Posterior cingulate gyrus (tissue), 11 donors: ENCODE measurements around the gene CACNA2D2.

Experiments used
- DNase-seq, 10 donors: peaks; one replicate each; pipeline versions ENCODE4 v3.0.0 to v3.0.0-alpha.2; 2020 to 2021; ENCODE audit warnings: mixed read lengths in 3 of 10
- intact Hi-C: fragments of 100-400 bp; cut with DNase I; formaldehyde crosslinking; loops from one replicate; pipeline ENCODE4 v1.15.1; 2023

The CACNA2D2 gene

DNA sequence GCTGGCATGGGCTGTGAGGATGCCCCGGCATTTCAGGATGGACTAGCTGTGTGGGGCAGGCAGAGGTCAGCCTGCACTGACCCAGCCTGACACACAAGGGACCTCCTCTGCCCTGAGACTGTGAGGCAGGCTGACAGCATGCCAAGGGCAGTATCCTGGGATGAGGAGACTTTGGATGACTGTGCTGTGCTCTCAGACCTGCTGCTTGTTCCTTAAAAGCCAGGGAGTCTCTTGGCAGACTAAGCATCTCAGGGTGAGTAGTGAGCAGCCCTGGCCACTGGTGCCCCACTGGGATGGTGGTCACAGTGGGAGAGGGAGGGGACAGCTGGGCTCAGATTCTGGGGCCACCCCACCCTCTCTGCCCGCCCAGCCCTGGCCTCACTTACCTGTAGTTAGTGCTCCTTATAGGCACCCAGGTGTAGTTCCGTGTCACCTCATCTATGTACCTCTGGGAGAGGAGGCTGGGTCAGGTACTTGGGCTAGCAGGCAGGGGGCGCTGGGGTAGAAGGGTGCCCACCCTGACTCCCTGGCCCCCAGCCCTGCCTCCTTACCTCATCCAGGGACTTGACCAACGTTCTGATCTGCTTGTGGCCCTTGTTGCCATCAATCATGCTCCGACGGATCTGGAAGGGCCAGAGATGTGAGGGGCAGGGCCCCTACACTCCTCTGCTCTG lies 128.0 kb downstream of the CACNA2D2 start:
- DNase-seq = no peak
- intact Hi-C loops = no loop called here

DNA sequence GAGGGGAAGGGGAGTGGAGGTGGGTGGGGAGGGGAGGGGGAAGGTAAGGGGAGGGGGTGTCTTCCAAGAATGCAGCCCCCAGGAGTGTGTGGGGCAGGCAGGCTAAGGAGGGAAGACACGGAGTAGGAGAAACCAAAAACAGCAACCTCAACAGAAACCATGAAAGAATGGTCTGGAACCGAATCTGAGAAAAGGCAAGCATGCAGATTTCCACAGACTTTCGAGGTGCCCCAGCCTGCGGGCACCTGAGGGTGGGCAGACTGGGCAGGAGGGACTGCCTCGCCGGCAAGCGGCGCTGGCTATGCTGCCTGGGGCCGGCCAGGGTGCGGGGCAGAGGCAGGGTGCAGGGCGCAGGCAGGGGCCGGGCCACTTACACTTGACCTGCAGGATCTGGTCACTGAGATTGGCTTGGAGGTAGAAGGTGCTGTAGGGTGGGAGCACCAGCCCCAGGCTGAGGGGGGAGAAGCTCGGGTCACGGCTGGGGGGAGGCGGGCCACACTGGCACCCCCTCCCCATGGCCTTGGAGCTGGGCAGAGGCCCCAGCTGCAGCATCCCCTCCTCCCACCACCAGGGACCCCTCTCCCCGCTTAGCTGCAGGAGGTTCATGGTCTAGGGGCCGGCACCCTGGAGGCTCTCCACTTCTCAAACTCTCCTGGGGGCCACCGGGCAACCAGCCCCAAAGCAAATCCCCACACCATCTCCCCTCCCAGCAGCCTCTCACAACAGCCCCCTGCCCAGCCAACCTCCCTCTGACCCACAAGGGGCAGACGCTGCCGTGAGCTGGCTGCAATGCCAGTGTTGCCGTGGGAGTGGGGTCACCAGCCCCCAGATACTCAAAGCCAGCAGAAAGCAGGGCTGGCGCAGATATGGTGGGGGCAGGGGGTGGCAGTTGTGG lies 128.8 kb downstream of the CACNA2D2 start:
- intact Hi-C loops = loop anchor here (5.0 kb wide), 1 partner anchor 178 kb away; no protein-coding TSS in a partner anchor
- no peak for DNase-seq

DNA sequence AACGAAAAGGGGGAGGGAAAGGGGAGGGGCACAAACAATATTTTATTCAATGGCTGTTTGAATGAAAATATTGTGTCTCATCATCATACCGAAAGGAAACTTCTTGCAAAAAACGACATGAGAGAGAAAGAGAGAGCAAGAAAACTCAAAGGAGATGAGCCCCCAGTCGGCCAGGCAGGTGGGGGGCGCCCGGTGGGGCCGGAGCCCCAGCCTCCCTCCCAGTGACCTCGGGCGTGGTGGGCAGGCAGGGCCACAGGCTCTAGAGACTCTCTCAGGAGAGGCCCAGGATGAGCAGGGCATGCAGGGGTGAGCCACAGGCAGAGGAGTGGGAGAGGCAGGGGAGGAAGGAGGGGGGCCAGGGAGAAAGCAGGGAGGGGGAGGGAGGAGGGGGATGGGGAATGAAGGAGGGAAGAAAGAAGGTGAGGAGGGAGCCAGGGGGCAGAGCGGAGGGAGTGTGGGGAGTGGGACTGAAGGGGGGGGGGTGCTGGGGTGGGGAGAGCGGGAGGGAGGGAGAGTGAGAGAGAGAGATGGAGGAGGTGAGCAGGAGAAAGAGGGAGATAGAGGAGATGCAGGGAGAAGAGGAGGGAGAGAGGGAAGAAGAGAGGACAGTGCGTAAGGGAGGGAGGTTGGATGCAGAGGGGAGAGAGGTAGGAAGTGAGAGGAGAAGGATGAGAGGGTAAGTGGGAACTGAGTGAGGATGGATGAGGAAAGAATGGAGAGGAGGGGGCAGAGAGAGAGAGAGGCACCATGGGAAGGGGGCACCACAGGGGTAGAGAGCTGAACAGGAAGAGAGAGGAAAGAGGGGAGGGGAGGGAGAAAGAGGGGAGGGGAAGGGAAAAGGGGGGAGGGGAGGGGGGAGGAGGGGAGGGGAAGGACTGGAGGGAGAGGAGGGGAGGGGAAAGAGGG lies 130.0 kb downstream of the CACNA2D2 start:
- no peak for DNase-seq
- intact Hi-C loops = loop anchor here (5.0 kb wide), 1 partner anchor 179 kb away; no protein-coding TSS in a partner anchor

DNA sequence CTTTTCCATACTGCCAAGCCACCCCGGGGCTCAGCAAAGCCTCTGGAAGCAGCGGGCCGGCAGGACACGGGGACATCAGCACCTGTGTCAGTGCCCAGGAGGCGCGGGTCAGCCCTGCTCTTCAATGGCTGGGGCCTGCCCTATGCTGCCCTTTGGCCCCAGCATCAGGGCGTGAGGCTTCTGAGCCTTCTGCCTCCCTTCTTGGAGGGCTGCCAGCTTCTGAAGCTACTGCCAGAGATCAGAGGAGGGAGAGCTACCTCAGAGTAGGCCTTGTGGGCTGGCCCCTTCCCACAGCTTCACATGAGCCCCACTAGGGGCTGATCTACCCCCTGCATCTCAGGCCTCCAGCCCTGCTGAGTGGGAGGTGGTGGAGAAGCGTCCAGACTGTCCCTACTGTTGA lies 131.1 kb downstream of the CACNA2D2 start:
- intact Hi-C loops = loop anchor here (5.0 kb wide), 1 partner anchor 180 kb away; no protein-coding TSS in a partner anchor
- no peak for DNase-seq

DNA sequence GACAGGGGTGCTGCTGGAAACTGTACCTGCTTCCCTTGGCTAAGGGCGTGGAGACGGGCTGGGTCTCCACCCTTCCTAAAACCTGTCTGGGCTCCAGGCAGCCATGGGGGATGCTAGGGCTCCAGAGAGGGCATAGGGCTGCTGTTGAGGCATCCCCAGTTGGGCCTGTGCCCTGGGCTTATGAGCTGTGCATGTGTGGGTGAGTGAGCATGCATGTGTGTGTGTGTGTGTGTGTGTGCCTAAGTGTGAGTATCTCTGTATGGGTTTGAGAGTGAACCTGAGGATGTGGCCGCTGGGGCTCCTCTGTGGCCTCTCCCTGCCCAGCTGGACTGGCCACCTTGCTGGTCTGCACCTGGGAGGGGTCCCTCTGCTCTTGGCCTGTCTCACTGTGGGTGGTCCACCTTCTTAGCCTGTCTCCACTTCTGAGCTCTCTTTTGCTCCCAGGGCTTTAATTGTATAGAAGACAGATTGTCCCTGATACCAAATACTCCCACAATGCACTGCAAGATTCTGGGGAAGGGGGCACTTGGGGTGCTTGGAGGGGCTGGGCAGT lies 132.2 kb downstream of the CACNA2D2 start:
- intact Hi-C loops = loop anchor here (5.0 kb wide), 1 partner anchor 181 kb away; no protein-coding TSS in a partner anchor
- DNase-seq = peak in 1 of 10 donors; percentile 53

DNA sequence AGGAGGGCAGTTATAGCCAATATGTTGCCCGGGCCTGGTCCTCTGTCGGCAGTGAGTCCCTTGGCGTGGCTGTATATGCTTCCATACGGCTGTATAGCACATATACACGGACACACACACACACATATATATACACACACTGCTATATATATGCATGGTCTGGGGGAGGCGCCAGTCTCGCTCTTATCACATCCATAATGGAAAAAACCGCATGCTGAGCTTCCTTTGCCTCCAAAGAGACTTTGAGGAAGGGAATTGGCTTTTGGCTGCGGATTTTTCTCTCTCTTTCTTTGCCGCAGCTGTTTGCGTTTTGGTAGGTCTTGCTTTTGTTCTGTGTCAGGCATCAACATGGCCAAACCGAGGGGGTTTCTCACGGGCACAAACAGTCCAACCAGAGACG lies 132.8 kb downstream of the CACNA2D2 start:
- DNase-seq = peak in 5 of 10 donors; percentile 45 to 89 (median 81)
- intact Hi-C loops = loop anchor here (5.0 kb wide), 1 partner anchor 182 kb away; no protein-coding TSS in a partner anchor

DNA sequence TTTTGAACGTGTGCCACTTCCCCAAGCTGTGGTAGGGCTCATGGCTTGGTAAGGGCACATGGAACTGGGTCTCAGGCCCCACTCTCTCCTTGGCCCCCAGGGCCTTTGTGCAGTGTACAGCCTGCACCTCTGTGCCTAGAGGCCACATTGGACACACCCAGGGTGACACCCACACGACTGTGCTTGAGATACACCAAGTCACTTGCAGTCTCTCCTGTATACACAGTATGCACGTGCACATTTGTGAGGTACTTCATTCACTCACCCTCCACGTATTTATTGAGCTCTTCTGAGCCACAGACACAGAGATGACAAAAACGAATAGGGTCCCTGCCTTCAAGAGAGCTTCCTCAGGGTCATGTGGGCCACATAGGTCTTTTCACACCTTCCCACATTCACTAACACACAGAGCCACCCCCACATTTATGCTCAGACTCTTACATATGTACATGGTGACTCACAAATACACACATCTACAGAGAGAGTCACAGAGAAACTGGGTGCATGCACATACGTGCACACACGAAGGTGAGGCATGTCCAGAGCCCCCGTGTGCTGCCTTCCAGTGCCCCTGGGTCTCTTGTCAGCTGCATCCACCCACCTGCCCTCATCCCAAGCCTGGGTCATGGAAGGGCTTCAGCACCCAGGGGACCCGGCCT lies 134.3 kb downstream of the CACNA2D2 start:
- intact Hi-C loops = no loop called here
- DNase-seq = no peak

DNA sequence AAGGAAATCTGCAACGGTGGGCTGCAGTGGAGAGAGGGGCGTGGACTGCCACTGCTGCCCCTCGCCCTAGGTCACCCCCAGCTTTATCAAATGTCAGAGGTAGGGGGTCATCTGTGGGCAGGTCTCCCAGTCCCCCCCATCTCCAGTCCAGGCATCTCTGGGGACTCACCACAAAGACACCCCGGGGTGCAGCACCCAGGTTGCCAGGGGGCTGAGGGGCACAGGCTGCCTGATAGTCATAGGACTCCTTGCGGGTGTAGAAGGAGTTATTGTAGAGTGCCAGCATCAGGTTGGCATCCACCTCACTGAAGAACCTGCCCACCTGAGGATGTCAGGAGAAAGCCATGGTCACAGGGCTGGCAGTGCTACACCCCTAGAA lies 137.6 kb downstream of the CACNA2D2 start:
- intact Hi-C loops = no loop called here
- peak in 1 of 10 donors; percentile 74 for DNase-seq

DNA sequence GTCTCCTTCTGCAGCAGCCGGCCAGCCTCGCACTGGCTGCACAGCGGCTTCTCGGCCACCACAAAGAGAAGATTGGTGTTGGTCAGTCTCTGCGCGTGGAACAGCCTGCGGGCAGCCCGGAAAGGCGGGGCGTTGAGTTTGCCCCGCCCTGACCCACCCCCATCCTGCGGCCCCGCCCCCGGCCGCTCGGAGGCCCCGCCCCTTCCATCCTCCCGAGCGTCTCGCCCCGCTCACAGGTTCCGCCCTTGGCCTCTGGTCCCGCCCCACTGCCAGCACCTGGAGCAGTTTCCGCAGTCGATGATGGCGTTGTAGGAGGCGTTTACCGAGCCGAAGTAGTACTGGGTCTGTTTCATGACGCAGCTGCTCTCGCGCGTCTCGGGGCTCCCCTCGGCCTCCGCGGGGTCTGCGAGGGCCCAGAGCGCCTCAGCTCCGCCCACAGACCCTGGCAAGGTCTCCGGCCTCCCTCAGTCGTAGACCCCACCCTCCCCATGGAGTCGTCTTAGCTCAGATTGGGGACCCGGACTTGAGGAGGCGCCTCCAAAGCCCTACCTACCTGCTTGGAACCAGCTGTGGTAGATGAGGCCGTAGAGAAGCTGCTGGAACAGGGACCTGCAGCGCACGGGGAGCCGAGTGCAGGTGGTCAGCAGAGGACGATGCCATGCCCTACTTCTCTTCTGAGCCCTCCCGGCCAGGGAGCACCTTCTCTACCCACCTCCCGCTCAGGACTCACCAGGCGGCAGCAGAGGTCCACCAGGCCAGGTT lies 138.2 kb downstream of the CACNA2D2 start:
- DNase-seq = peak; percentile 54 to 96 (median 72)
- intact Hi-C loops = no loop called here

DNA sequence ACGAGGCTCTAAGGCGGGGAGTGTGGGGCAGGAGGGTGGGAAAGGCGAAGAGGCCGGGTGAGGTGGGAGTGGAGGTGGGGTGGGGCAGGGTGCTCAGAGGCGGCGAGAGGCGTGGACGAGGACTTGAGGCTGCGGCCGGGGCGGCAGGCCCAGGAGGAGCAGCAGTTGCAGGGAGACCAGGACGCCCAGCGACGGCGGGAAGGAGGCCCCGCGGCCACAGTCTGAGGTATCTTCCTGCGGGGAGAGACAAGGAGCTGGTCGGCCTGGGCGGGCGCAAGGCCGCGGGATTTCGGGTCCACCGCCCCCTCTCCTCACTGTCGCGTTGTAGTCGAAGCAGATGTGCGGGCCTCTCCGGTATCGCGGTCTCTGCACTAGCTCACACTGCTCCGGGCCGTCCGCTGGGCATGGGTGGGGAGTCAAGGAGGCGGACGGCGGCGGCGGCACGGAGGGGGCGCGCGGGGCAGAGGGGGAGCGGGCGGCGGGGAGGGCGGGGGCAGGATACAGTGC lies 138.8 kb downstream of the CACNA2D2 start:
- intact Hi-C loops = no loop called here
- DNase-seq = peak in 1 of 10 donors; percentile 88

DNA sequence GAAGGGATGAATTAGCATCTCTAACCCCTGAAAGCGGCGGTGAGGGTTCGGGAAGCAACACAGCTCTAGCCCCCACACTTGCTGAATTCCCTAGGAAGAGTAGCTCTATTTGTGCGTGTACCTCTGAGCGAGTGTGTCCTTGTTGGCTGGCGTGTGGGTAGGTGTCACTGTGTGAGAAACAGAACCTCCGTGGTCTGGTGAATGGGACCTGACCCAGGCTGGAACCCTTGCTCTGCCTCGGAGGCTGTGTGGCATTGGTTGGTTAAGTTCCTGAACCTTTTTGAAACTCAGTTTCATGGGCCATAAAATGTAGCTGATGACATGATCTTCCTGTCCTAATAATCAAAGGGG lies 143.7 kb downstream of the CACNA2D2 start:
- intact Hi-C loops = loop anchor here (1.0 kb wide), 1 partner anchor 8 kb away; no protein-coding TSS in a partner anchor
- DNase-seq = no peak

DNA sequence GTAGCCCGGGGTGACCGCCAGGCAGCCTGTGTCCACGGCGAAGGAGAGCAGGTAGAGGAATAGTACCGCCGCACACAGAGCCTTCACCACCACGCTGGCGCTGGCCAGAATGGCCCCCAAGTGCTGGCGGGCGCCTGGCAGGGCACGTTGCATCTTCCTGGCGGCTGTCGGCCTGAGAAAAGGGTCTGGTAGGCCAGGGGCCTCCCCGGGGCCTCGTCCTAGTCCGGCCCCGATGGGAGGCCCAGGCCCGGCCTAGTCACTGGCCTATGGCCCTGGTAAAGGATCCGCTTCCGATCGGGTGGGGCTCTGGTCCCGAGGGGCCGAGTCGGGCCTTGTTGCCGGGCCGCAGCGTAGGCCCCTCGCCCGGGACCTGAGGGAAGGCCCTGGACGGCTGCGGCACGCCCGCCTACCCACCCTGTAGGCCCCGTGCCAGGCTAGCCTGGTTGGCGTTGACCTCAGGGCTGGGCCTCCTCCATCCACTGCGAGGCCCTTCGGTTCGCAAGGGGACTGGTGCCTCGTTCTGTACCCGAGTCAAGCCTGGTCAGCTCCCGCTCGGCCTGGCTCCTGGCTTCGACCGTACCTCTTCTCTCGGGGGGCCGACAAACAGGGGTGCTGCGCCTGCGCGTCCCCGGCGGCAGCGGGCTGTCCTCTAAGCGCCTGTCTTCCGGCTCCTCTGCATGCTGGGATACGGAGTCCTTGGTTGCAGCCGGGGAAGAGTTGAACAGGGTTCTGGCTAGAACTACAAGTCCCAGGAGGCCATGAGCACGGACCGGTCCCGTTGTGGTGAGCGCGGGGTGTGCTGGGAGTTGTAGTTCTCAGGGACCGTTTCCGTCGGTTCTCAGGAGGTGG lies 144.3 kb downstream of the CACNA2D2 start, which contains the start of gene TMEM115:
TSS of gene TMEM115 (minus strand) at position 611 of the 849 bp plus-strand sequence. CDS start at position 153, 458 bp downstream.
- peak; percentile 98 to 100 (median 99) for DNase-seq
- intact Hi-C loops = loop anchor here (1.0 kb wide), 1 partner anchor 8 kb away; no protein-coding TSS in a partner anchor

DNA sequence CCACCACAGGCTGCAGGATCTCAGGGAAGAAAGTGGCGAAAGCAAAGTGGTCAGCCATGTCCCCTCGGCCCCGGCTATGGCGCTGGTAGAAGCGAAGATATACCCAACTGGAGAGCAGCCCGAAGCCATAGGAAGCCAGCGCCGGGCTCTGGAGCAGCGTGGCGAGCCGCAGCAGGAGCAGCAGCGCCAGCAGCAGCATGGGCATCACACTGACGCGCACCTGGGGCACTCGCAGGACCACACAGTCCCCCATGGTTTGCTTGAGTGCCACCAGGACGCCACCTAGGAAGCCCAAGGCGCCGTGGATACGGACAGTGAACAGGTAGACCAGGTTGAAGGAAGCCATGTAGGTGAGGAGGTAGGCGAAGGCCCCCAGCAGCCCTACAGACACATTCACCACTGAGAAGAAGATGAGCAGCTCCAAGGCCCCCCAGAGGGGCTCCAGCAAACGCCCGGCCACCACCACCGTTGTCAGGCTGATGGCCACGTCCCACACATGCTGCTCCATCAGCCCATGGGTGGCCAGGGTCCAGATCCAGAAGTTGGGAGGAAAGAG lies 145.0 kb downstream of the CACNA2D2 start:
- DNase-seq = no peak
- intact Hi-C loops = no loop called here

DNA sequence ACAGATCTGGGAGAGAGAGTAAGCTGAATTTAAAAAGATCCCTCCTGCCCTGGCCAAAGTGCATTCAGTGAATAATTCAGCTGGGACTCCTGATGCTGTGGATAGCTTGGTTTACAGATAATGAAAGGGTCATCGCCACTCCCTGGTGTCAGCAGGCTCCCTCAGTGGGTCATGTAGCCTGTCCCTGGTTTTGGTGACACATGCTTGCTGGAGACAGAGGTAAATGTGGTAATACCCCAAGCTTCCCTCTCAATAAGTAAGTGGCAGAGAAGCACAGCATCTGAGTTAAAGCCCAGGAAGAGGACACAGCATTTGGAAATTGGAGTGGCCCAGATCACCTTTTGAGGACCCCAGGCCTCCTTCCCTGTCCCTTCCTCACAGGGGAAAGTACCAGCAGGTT lies 146.0 kb downstream of the CACNA2D2 start:
- DNase-seq = no peak
- intact Hi-C loops = no loop called here

DNA sequence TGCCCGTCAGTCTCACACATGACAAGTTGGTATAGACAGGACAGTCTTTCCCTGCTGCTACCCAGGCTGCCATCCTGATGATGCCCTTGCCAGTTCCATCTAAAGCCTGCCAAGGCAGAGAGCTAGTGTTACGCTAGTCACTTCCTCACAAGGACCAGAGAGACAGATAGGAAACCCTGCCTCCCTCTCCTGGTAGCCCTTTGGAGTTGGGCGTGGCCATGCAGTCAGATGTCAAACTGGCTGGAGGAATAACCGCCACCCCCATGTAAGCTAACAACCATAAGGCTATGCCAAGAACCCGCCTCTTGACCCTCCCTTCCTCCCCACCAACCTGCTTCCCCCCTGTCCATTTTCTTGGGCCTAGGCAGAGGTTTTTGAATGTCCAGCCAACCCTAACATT lies 146.9 kb downstream of the CACNA2D2 start:
- intact Hi-C loops = no loop called here
- no peak for DNase-seq

DNA sequence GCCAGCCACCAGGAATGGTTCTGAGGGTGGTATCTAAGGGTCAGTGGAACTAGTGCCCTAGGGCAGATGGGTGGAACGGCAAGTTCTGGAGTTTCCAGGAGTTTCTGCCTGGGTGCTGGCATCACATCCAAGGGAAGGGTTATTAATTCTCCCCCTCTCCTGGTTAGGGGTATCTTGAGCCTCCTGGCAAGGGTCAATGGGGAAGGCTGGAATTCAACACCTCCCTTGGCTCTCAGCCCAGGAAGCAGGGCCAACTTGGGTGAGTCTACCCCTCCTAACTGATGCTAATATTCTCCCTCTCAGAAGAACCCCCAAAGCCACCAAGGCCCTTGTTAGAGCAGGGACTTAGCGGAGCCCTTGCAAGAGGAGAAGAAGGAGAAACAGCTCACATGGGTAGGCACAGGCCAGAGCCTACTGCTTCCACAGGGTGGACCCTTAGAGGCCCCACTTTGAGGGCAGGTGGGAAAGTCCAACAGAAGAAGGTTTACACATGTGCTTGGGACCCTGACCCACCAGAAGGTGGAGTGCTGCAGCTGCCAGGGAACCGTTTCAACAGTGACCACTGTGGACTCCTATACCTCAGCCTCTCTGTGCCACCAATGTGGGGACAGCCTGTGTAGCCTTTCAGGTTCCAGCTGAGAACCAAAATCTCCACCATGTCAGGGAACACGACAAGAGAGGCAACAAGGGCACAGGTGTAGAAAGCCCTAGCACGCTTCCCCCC lies 147.4 kb downstream of the CACNA2D2 start:
- no peak for DNase-seq
- intact Hi-C loops = no loop called here

DNA sequence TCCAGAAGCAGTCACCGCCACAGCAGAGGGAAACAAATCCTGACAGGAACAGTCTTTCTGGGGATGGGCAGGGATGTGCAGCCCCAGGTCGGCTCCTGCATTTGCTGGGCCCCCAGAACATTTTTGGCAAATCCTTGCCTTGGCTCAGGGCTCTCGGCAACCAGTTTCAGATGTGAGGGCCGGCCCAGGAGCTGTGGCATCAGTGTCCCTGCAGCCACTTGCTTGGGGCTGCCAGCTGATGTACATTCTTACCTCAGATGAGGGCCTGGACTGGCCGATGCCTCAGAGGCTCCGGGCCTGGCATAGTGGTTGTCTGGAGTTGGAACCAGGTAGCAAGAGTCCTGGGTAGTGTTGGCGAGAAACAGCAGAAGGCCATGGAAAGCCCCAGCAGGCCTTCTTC lies 148.6 kb downstream of the CACNA2D2 start:
- intact Hi-C loops = no loop called here
- no peak for DNase-seq
